Brain microvascular endothelial cell (primary cell): ENCODE measurements around the gene ZNF628.

Experiments used
- DNase-seq: peaks from one replicate; pipeline ENCODE4 v3.0.0-alpha.2; 2020
- H3K27ac ChIP-seq: fragments of 250-450 bp; sonication (Bioruptor Pico); 2 replicates; pipeline ENCODE4 v1.5.1; 2020; ENCODE audit warnings: mild to moderate bottlenecking, moderate library complexity
- H3K27me3 ChIP-seq: fragments of 250-450 bp; sonication (Bioruptor Pico); replicated peaks from 2 replicates; pipeline ENCODE4 v1.5.1; 2020; ENCODE audit warnings: mild to moderate bottlenecking
- H3K36me3 ChIP-seq: fragments of 250-450 bp; sonication (Bioruptor Pico); replicated peaks from 2 replicates; pipeline ENCODE4 v1.5.1; 2020; ENCODE audit warnings: mild to moderate bottlenecking
- H3K4me3 ChIP-seq: 2 replicates; pipeline ENCODE4 v1.5.1; 2011; ENCODE audit warnings: low read depth, mild to moderate bottlenecking, control low read depth, low read length, moderate library complexity
- CTCF ChIP-seq: IDR thresholded peaks from 2 replicates; pipeline ENCODE4 v1.5.1; 2011; ENCODE audit warnings: low read depth, mild to moderate bottlenecking, moderate library complexity, low read length, control low read depth, inconsistent platforms; ENCODE audit errors: missing control alignments
- in situ Hi-C: cut with HindIII; loops from 2 replicates; pipeline ENCODE4 v1.10.0; 2017; ENCODE audit warnings: low sequenced_read_pairs, low pct_ligation_motif_present

Gene ZNF628

DNA sequence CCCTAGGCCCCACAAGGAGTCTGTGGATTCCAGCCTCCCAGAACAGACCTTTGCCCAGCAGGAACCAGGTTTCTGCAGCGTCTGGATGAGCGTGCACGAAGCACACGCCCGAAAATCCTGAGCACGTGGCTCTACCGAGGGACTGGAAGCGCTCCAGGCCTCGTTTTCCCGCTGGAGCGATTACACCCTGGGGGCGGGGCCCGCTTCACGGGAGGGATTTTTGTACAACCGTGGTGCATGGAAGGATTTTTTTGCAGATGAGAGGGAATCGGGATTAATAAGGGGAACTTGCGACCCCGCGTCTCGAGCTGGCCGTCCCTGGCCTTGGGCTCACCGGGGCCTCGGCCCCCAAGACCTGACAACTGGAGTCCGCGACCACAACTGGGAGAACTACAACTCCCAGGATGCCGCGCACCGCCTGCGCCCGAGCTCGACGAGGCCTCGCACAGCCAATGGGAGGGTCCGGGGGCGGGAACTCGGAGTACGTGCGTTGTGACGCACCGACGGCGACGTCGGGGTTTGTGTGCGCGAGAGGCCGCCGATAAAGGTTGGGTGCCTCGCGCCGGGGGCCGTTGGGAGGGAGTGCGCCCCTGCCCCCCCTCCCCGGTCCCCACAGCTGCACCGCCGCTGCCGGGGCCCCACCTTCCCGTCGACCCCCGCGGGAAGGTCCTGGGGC, at the start of gene ZNF628:
ZNF628 (plus strand) TSS at position 518 of the 676 bp plus-strand sequence. CDS start 3,294 bp downstream, outside the sequence.
- no peak for TF ChIP-seq CTCF
- H3K27me3 ChIP-seq: no peaks in the 10 kb centered on the region
- in situ Hi-C loops: no loop called here
- peak within 1 kb of the TSS; percentile 67 for H3K4me3 ChIP-seq
- H3K27ac ChIP-seq: peak within 1 kb of the TSS; percentile 70
- DNase-seq: peak; percentile 97
- H3K36me3 ChIP-seq: no peaks in the 10 kb centered on the region

DNA sequence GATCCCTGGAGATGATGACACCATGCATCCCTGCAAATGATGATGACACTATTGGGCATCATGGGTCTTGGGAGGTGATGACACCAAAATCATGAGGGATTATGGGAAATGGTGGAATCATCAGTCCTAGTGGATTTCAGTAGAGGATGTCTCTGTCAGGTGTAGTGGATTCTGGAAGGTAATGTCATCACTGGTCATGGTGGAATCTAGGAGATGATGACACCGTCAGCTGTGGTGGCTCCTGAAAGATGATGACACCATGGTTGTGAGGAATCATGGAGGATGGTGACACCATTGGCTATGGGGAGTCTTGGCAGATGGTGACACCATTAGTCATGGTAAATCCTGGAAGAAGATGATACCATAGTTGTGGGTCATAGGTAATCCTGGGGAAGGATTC, 45.2 kb upstream of the ZNF628 start:
- no peak overlapping the region for H3K27ac ChIP-seq
- no peak overlapping the region for H3K4me3 ChIP-seq
- peaks cover 12% of the 10 kb centered on the region for H3K27me3 ChIP-seq
- DNase-seq: no peak
- H3K36me3 ChIP-seq: no peaks in the 10 kb centered on the region
- in situ Hi-C loops: no loop called here
- TF ChIP-seq CTCF: no peak

- in situ Hi-C loops: no loop called here
- peaks cover 12% of the 10 kb centered on the region for H3K27me3 ChIP-seq
- H3K27ac ChIP-seq: no peak overlapping the region
- no peak for DNase-seq
- no peak overlapping the region for H3K4me3 ChIP-seq
- TF ChIP-seq CTCF: no peak
- no peaks in the 10 kb centered on the region for H3K36me3 ChIP-seq
These were observed 44.0 kb upstream of the ZNF628 start for GRCh38 chr19:55432241-55432959.

GRCh38 chr19:55433292-55433691, 43.1 kb upstream of the ZNF628 start:
- no peak overlapping the region for H3K27ac ChIP-seq
- no peaks in the 10 kb centered on the region for H3K36me3 ChIP-seq
- in situ Hi-C loops: no loop called here
- H3K27me3 ChIP-seq: peaks cover 12% of the 10 kb centered on the region
- no peak for TF ChIP-seq CTCF
- no peak overlapping the region for H3K4me3 ChIP-seq
- no peak for DNase-seq

DNA sequence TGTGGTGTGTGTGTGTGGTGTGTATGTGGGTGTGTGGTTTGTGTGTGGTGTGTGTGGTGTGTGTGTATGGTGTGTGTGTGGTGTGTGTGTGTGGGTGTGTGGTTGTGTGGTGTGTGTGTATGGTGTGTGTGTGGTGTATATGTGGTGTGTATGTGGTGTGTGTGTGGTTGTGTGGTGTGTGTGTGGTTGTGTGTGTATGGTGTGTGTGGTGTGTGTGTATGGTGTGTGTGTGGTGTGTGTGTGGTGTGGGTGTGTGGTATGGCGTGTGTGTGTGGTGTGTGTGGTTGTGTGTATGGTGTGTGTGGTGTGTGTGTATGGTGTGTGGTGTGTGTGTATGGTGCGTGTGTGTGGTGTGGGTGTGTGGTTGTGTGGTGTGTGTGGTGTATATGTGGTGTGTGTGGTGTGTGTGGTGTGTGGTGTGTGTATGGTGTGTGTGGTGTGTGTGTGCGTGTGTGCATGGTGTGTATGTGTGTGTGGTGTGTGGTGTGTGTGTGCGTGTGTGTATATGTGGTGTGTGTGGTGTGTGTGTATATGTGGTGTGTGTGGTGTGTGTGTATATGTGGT, 42.0 kb upstream of the ZNF628 start:
- Histone ChIP-seq H3K27ac (no peak overlapping the region), H3K4me3 (no peak overlapping the region), H3K27me3 (peaks cover 17% of the 10 kb centered on the region), H3K36me3 (no peaks in the 10 kb centered on the region)
- TF ChIP-seq CTCF: no peak
- DNase-seq: no peak
- in situ Hi-C loops: no loop called here
